Activated naive CD8-positive, alpha-beta T cell (primary cell): ENCODE measurements around the gene ZPR1.

Source experiments
- H3K27ac Mint-ChIP-seq: one replicate; pipeline ENCODE4 v1.8.0; 2021; ENCODE audit warnings: mixed read lengths
- H3K27me3 Mint-ChIP-seq: one replicate; pipeline ENCODE4 v1.8.0; 2021; ENCODE audit warnings: mixed read lengths
- H3K36me3 Mint-ChIP-seq: one replicate; pipeline ENCODE4 v1.8.0; 2021; ENCODE audit warnings: mixed read lengths
- H3K4me1 Mint-ChIP-seq: one replicate; pipeline ENCODE4 v1.8.0; 2021; ENCODE audit warnings: low read depth, mixed read lengths
- H3K4me3 Mint-ChIP-seq: one replicate; pipeline ENCODE4 v1.8.0; 2021; ENCODE audit warnings: mild to moderate bottlenecking, mixed read lengths
- H3K9me3 Mint-ChIP-seq: one replicate; pipeline ENCODE4 v1.8.0; 2021; ENCODE audit warnings: low read depth, mixed read lengths

ZPR1 gene

GRCh38 chr11:116828632-116829524 lies 41.1 kb upstream of the ZPR1 start:
- no peak overlapping the region for H3K4me3 Mint-ChIP-seq
- no peaks in the 10 kb centered on the region for H3K9me3 Mint-ChIP-seq
- H3K27me3 Mint-ChIP-seq, result no peaks in the 10 kb centered on the region
- no peaks in the 10 kb centered on the region for H3K36me3 Mint-ChIP-seq
- no peak overlapping the region for H3K27ac Mint-ChIP-seq
- H3K4me1 Mint-ChIP-seq, result no peaks in the 10 kb centered on the region

GRCh38 chr11:116827461-116827860 lies 39.6 kb upstream of the ZPR1 start:
- H3K36me3 Mint-ChIP-seq, result no peaks in the 10 kb centered on the region
- H3K9me3 Mint-ChIP-seq, result no peaks in the 10 kb centered on the region
- no peaks in the 10 kb centered on the region for H3K27me3 Mint-ChIP-seq
- no peaks in the 10 kb centered on the region for H3K4me1 Mint-ChIP-seq
- no peak overlapping the region for H3K27ac Mint-ChIP-seq
- no peak overlapping the region for H3K4me3 Mint-ChIP-seq

- Mint-ChIP-seq H3K27me3 (no peaks in the 10 kb centered on the region), H3K27ac (no peak overlapping the region), H3K4me1 (no peaks in the 10 kb centered on the region), H3K36me3 (no peaks in the 10 kb centered on the region), H3K9me3 (no peaks in the 10 kb centered on the region), H3K4me3 (no peak overlapping the region)
Observed at GRCh38 chr11:116826751-116827431, 39.1 kb upstream of the ZPR1 start.

- Mint-ChIP-seq H3K27me3 (no peaks in the 10 kb centered on the region), H3K9me3 (no peaks in the 10 kb centered on the region), H3K36me3 (no peaks in the 10 kb centered on the region), H3K4me3 (no peak overlapping the region), H3K27ac (no peak overlapping the region), H3K4me1 (no peaks in the 10 kb centered on the region)
Observed at GRCh38 chr11:116825854-116826750, 38.3 kb upstream of the ZPR1 start.

- Mint-ChIP-seq H3K27ac (no peak overlapping the region), H3K4me3 (no peak overlapping the region), H3K4me1 (no peaks in the 10 kb centered on the region), H3K9me3 (no peaks in the 10 kb centered on the region), H3K27me3 (no peaks in the 10 kb centered on the region), H3K36me3 (no peaks in the 10 kb centered on the region)
Observed at GRCh38 chr11:116825434-116825833, 37.6 kb upstream of the ZPR1 start.

GRCh38 chr11:116823031-116823843 lies 35.4 kb upstream of the ZPR1 start, which contains the start of gene APOA4:
TSS of gene APOA4 (minus strand) at chr11:116823304. CDS start at chr11:116823191, 113 bp downstream.
- no peaks in the 10 kb centered on the region for H3K36me3 Mint-ChIP-seq
- H3K27ac Mint-ChIP-seq, result no peak within 1 kb of the TSS
- H3K9me3 Mint-ChIP-seq, result no peaks in the 10 kb centered on the region
- no peaks in the 10 kb centered on the region for H3K27me3 Mint-ChIP-seq
- no peak within 1 kb of the TSS for H3K4me3 Mint-ChIP-seq
- H3K4me1 Mint-ChIP-seq, result no peaks in the 10 kb centered on the region

- no peak overlapping the region for H3K4me3 Mint-ChIP-seq
- H3K36me3 Mint-ChIP-seq, result no peaks in the 10 kb centered on the region
- no peak overlapping the region for H3K27ac Mint-ChIP-seq
- no peaks in the 10 kb centered on the region for H3K9me3 Mint-ChIP-seq
- no peaks in the 10 kb centered on the region for H3K4me1 Mint-ChIP-seq
- H3K27me3 Mint-ChIP-seq, result no peaks in the 10 kb centered on the region
Observed at GRCh38 chr11:116822575-116822974, 34.8 kb upstream of the ZPR1 start.

- no peaks in the 10 kb centered on the region for H3K27me3 Mint-ChIP-seq
- H3K36me3 Mint-ChIP-seq, result no peaks in the 10 kb centered on the region
- H3K4me3 Mint-ChIP-seq, result no peak overlapping the region
- H3K27ac Mint-ChIP-seq, result no peak overlapping the region
- no peaks in the 10 kb centered on the region for H3K9me3 Mint-ChIP-seq
- H3K4me1 Mint-ChIP-seq, result no peaks in the 10 kb centered on the region
Observed at GRCh38 chr11:116821050-116821918, 33.5 kb upstream of the ZPR1 start.

- H3K4me3 Mint-ChIP-seq, result no peak overlapping the region
- no peaks in the 10 kb centered on the region for H3K4me1 Mint-ChIP-seq
- no peaks in the 10 kb centered on the region for H3K9me3 Mint-ChIP-seq
- no peaks in the 10 kb centered on the region for H3K36me3 Mint-ChIP-seq
- H3K27ac Mint-ChIP-seq, result no peak overlapping the region
- H3K27me3 Mint-ChIP-seq, result no peaks in the 10 kb centered on the region
Observed at GRCh38 chr11:116819049-116819448, 31.2 kb upstream of the ZPR1 start.

GRCh38 chr11:116814502-116814901 lies 26.7 kb upstream of the ZPR1 start:
- Mint-ChIP-seq H3K27me3 (no peaks in the 10 kb centered on the region), H3K36me3 (no peaks in the 10 kb centered on the region), H3K9me3 (no peaks in the 10 kb centered on the region), H3K4me1 (no peaks in the 10 kb centered on the region), H3K4me3 (no peak overlapping the region), H3K27ac (no peak overlapping the region)

GRCh38 chr11:116813781-116814471 lies 26.1 kb upstream of the ZPR1 start:
- Mint-ChIP-seq H3K9me3 (no peaks in the 10 kb centered on the region), H3K36me3 (no peaks in the 10 kb centered on the region), H3K4me1 (no peaks in the 10 kb centered on the region), H3K27me3 (no peaks in the 10 kb centered on the region), H3K4me3 (no peak overlapping the region), H3K27ac (no peak overlapping the region)

GRCh38 chr11:116813170-116813569 lies 25.3 kb upstream of the ZPR1 start:
- no peaks in the 10 kb centered on the region for H3K27me3 Mint-ChIP-seq
- H3K4me3 Mint-ChIP-seq, result no peak overlapping the region
- no peaks in the 10 kb centered on the region for H3K36me3 Mint-ChIP-seq
- no peaks in the 10 kb centered on the region for H3K9me3 Mint-ChIP-seq
- H3K4me1 Mint-ChIP-seq, result no peaks in the 10 kb centered on the region
- no peak overlapping the region for H3K27ac Mint-ChIP-seq

- Mint-ChIP-seq H3K4me1 (no peaks in the 10 kb centered on the region), H3K27ac (no peak overlapping the region), H3K9me3 (no peaks in the 10 kb centered on the region), H3K36me3 (no peaks in the 10 kb centered on the region), H3K4me3 (no peak overlapping the region), H3K27me3 (no peaks in the 10 kb centered on the region)
Observed at GRCh38 chr11:116812109-116812508, 24.3 kb upstream of the ZPR1 start.
